ENCODE results near the gene EXT2.

Gene EXT2

DNA sequence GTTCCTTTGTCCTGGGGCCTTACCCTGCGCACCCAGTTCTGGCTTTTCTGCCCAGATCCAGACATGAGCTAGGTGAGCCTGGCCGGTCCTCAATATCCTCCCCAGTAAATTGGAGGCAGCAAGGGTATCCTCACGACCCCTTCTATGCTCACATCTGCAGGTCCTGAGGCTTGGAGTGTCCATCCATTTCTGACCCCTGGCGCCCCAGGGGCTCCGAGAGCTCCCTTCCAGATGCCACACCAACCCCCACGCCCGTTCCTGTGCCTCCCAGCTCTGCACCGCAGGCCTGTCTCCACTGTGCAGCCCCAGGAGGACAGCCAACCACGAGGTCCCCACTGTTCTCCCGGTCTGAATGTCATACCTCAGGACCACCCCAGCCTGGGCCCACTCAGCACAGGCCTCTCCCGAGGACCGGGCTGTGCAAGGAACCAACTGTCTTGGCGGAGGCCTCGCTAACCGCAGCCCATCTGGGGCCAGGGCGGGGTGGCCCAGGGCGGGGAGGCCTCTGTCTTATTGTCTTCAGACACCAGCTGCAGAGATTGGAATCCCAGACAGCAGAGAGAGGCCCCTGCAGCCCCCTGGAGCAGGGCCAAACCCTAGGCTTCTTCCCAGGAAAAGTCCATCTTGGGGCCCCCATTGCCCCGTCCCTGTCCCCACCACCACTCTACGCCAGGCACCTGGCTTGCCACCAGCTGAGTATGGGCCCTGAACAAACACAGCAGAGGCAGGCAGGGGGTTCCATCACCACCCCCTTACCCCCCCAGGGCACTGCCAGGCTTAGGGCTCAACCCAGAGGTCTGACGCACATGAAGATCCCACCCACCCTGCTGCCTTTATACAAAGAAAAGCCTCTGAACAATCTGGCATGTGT, 175.2 kb downstream of the EXT2 start:
- DNase-seq: no peak

DNA sequence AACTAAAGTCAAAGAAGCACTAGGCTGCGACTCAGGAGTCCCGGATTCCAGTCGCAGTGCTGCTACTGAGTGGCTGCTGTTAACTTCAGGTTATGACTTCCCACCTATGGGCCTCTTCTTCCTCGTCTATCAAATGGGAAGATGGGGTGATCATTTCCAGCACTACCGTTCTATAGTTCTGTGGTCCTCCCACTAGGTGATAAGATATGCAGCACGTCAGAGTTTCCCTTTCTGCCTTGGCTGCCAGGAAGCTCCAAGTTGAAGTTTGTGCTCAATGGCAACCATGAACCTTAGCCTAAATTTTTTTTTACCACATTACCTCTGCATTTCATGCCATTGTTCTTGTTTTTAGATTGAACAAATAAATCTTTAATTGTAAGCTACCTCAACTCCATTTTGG, 175.8 kb downstream of the EXT2 start:
- DNase-seq: no peak

DNA sequence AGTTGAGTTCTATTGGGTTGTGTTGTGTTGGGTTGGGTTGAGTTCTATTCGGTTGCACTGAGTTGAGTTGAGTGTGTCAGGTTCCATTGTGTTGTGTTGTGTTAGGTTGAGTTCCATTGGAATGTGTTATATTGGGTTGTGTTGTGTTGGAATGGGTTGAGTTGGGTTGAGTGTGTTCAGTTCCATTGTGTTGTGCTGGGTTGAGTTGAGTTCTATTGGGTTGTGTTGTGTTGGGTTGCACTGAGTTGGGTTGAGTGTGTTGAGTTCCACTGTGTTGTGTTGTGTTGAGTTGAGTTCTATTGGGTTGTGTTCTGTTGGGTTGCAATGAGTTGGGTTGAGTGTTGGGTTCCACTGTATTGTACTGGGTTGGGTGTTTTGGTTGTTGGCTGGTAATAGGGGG, 178.9 kb downstream of the EXT2 start:
- DNase-seq: no peak

DNA sequence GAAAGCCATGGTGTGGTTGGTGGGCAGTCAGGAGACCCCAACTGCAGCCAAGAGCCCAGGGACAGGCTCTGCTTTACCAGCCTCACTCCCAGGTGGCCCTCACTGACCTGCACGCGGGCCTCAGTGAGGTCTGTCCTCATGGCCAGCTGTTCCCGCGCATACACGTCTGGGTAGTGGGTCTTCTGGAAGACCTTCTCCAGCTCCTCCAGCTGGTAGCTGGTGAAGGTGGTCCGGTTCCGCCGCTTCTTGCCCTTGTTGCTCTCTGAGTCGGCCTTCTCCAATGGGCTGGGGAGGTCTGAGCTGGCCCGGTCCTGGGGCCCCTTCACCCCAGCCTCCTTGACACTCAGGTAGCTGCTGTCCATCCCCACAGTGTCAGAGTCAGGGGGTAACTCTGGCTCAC, 179.8 kb downstream of the EXT2 start:
- DNase-seq: no peak

DNA sequence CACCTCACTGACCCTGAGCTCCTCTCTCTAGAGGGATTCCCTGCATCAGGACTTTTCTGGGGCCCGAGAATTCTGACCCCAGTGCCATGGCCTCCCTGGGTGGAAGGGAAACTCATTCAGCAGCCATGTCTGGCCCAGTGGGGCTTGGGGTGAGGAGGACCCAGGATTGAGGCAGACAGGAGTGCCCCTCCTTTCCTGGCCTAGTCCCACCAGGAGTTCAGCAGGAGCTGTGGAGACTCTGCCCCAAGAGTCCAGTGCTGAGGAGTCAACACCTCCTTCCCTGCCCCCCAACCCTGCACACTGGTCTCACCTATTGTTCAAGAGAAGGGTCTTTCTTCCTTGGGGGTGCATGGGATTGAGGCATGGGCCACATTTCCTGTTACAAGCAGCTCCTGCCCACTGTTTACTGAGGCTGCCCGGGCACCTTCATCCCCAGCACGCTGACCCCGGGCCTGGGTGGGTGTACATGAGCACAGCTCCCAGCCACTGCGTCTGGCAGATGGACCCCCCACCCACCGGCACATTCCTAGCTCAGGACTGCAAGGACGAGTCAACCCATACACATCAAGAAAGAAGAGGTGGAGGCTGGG, 180.6 kb downstream of the EXT2 start:
- no peak for DNase-seq

DNA sequence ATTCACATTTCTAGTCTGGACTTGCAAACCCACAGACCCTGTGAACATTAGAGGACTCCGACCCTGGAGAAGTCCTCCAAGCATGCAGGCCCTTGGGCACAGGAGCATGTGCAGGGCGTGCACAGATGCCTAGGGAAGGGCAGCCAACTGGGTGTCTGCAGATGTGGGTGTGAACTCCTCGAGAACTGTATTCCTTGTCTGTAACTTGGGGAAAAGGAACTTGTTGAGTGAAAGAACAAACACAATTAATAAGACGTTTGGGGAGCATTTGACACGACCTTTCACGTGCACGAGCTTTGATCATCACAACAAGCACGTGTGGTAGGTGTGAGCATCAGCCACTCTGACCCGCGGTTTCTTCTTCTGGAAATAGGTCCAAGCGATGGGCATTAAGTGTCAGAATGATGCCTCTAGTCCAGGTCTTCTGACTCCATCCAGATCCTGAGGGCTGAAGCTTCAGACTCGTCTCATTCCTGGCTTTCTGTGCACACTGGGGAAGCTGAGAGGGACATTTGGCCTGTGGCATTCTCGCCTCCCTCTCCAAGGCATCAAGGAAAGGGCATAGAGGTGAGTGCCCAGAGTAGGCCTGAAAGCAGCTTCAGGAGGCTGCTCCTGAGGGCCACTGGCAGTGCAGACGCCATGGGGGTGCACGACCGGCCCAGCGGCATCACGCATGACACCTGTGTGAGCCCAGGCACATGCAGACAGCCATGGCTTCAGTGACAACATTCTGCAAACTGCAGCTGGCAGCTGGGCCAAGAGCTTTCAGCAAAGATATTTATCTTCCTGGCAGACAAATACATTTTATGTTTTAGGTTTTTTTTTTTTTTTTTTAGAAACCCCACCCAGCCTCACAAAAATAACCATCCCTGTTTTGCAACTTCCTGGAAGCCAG, 182.0 kb downstream of the EXT2 start:
- DNase-seq: no peak

DNA sequence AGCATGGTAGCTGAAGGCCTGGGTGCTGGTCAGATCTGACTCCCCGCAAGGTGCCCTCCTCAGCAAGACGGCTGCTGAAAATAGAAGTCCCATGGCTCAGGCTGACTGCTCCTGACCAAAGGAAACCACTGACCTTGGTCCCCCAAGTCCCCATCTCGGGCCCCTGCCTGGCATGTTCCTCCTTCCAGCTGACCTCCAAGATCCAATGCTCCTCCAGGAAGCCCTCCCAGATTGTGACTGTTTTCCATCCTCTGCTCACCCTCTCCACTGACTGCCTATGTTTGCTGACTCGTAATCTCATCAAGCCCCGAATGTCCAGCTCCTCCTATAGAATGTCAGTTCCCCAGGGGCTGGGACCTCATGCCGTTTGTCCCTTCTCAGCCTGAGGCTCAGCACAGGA, 184.0 kb downstream of the EXT2 start:
- DNase-seq: no peak

DNA sequence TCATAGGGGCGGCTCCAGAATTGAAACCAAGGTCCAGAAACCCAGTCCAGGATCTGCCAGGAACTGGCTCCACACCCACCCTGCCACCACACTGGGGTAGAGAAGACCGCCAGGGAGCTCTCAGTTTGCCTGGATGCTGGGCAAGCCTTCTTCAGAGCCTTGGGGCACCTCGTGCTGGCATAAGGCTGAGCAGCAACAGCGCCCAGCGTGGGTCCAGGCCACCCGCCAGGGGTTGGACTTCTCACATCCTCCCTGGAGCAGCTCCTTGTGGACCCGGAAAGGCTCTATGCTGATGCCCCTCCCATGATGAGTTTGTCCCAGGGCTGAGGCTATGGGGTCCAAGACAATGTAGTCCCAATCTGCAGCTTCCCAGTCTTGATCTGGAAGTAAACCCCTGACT, 184.8 kb downstream of the EXT2 start:
- DNase-seq: no peak

DNA sequence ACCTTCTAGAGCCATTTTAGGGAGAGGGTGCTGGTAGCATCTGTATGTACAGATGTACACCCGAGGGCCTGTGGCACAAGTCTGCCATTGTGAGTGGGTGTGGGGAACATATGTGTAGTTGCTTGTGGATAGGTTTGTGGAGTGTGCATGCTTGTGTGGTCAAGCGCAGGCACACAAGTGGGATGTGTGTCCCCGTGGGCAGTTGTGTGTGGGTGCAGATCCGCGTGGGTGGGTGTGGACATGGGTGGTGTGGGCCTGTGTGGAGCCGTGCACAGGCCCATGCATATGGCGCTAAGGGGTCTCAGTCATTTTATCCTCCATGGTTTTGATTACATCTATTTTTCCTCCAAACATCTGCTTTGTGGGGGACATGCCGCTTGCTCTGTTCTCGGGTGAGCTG, 185.7 kb downstream of the EXT2 start:
- DNase-seq: no peak

DNA sequence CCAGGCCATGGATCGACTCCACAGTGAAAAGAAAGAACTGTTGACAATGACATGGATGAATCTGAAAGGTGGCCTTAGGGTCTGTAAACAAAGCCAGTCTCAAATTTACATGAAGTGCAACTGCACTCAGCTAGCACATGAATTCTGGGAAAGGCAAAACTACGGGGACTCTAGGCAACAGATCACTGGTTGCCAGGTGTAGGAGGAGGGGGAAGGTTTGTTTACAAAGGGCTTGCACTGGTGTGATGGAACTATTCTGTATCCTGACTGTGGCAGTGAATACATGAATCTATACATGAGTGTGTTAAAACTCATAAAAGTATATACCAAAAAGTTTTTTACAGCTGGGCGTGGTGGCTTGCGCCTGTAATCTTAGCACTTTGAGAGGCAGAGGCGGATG, 187.1 kb downstream of the EXT2 start:
- DNase-seq: no peak

DNA sequence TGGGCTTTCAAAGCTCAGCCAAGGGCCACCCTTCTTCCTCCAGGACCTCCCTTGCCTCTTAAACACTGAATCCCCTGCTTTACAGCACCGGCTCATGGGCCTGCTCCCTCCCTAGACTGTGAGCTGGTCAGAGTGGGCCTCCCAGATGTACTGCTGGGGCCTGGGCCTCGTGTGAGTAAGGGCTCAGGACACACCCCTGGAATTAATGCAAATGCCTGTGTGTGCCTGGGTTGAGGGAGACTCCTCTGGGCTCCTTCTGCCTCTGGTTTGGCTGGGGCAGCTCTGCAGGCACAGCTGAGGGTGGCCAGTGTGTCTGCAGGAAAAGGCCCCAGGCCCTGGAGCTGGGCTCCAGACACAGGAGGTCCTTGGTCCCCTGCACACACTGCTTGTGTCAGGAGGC, 190.3 kb downstream of the EXT2 start:
- DNase-seq: no peak

DNA sequence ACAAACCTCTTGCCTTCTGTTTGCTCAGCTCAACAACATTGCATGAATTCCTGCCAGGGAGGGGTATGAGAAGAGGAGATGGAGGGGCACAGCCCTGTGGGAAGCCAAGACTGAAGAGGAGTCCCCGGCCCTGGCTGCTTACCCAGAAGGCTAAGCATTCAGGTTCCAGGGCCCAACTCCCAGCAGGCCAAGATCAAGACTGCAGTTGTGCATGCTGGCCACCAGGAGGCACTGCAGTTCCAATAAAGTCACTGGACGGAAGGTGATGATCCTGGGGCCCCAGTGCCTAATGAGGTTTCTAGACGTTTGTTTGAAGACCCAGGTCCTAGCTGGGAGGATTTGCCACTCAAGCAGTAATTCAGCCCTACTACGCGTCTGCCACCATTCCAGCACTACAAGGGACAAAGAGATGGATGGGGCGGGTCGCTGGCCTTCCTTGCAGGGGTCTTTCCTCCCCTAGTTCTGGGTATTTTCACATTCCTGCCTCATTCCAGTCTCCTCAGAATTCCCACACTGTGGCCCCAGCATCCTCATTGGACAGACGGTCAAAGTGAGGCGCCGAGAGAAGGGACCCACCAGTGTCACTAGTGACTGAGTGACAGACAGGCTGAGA, 190.9 kb downstream of the EXT2 start:
- no peak for DNase-seq

DNA sequence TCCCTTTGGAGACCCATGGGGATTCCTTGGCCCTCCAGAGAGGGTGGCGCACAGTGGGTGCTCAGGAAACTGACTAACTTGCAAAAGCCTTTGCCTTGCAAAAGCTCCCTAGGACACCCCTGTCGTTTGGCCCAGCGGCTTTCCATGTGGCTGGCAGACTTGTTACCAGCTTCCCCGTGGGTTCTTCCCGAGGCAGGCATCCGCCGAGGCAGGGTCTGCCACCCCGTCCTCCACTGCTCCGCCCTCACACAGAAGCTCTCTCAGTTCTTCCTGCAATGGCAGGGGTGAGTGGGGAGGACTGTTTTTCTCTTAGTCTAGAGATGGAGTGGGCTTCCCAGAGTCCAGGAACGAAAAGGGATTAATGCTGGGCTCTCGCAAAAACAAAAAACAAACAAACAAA, 191.4 kb downstream of the EXT2 start:
- no peak for DNase-seq

DNA sequence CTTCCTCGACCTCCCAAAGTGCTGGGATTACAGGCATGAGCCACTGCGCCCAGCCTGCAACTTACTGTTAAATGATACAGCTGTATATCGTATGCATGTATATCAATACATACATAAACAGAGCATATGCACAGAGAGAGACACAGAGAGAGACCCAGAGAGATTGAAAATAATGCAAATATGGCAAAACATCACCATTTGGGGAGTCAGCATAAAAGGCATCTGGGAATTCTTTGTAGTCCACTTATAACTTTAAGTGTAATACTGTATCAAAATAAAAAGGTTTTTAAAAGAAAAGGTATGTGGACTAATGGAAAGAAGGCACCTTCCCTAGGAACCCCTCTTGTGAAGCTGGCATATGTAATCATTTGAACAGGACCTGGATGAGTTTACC, 192.7 kb downstream of the EXT2 start:
- DNase-seq: no peak

DNA sequence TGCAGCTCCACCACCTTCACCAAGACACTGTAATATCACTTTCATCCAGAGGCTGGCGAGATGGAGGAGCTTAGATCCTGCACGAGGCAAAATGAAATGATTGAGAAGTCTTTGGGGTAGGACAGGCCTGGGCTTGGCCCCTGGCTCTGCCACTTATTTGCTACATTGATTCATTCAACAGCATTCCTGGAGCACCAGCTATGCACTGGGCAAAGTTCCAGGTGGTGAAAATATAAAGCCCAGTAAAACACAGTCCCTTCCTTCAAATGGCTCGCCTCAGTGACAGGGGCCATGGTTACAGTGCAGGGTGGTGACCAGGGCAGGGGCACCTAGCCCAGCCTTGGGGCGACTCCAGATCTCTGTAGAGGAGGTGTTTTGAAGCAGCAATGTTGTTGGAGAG, 194.7 kb downstream of the EXT2 start:
- no peak for DNase-seq

All from amniotic stem cell (primary cell).